22Rv1 (cell line): ENCODE data around the gene CHD9.

ENCODE experiments used
- H3K27ac ChIP-seq: fragments of 450-650 bp; 2 replicates; pipeline ENCODE4 v1.5.1; 2017
- CTCF ChIP-seq: fragments of 450-650 bp; IDR thresholded peaks from 2 replicates; pipeline ENCODE4 v1.5.1; 2017; ENCODE audit warnings: mild to moderate bottlenecking
- ZFX ChIP-seq: fragments of 450-650 bp; IDR thresholded peaks from 2 replicates; pipeline ENCODE4 v1.6.1; 2017; ENCODE audit warnings: antibody characterized with exemption, borderline replicate concordance

Gene CHD9

GRCh38 chr16:53052519-53053501, 2.0 kb upstream of the CHD9 start, which contains the start of gene CHD9NB:
TSS of gene CHD9NB (minus strand) at chr16:53052897. CDS start at chr16:53044158, 8,739 bp downstream.
- peak within 1 kb of the TSS; percentile 73 for H3K27ac ChIP-seq
- no peak for TF ChIP-seq CTCF
- TF ChIP-seq ZFX, result no peak

GRCh38 chr16:53053967-53054669, 673 bp upstream of the CHD9 start:
- H3K27ac ChIP-seq, result peak overlapping the region; percentile 73
- no peak for TF ChIP-seq CTCF
- TF ChIP-seq ZFX, result no peak

- H3K27ac ChIP-seq, result peak overlapping the region; percentile 73
- TF ChIP-seq ZFX (no peak), CTCF (no peak)
Measured at GRCh38 chr16:53055541-53056391, 975 bp downstream of the CHD9 start.

- no peak overlapping the region for H3K27ac ChIP-seq
- TF ChIP-seq CTCF (no peak), ZFX (no peak)
Measured at GRCh38 chr16:53056392-53056881, 1.6 kb downstream of the CHD9 start.

GRCh38 chr16:53057658-53058057, 2.9 kb downstream of the CHD9 start:
- no peak overlapping the region for H3K27ac ChIP-seq
- TF ChIP-seq CTCF (no peak), ZFX (no peak)

- TF ChIP-seq CTCF (no peak), ZFX (no peak)
- H3K27ac ChIP-seq, result no peak overlapping the region
Measured at GRCh38 chr16:53058441-53058840, 3.6 kb downstream of the CHD9 start.
